Measurements from ENCODE around the gene TMC1. TPM values are rescaled to one million over a fixed set of nuclear protein-coding genes. Genes with fewer than 3 reads are reported as not detected.
"Not testable (repeated sequence)": the region's sequence is repeated elsewhere in the genome, so short reads cannot be mapped to it uniquely, and the experiment has no call there.

The TMC1 gene
- total RNA-seq, 2 donors from 2014 or later, result not detected

- H3K36me3 Mint-ChIP-seq, result no peaks in the 10 kb centered on the region
Measured at GRCh38 chr9:72834994-72835393, 313.6 kb downstream of the TMC1 start.

GRCh38 chr9:72836790-72837189 lies 315.4 kb downstream of the TMC1 start:
- DNase-seq (ENCODE audit: low spot score in 2 of 2) (no peak), ATAC-seq (no peak)
- no peak overlapping the region for H3K27ac Mint-ChIP-seq
- no peaks in the 10 kb centered on the region for H3K36me3 Mint-ChIP-seq
- H3K9me3 Mint-ChIP-seq, result no peaks in the 10 kb centered on the region

More at GRCh38 chr9:72834994-72835393, 313.6 kb downstream of the TMC1 start:
- no peak for DNase-seq (ENCODE audit: low spot score in 2 of 2)
- Mint-ChIP-seq H3K27ac (no peak overlapping the region), H3K9me3 (no peaks in the 10 kb centered on the region)
- ATAC-seq, result no peak

DNA sequence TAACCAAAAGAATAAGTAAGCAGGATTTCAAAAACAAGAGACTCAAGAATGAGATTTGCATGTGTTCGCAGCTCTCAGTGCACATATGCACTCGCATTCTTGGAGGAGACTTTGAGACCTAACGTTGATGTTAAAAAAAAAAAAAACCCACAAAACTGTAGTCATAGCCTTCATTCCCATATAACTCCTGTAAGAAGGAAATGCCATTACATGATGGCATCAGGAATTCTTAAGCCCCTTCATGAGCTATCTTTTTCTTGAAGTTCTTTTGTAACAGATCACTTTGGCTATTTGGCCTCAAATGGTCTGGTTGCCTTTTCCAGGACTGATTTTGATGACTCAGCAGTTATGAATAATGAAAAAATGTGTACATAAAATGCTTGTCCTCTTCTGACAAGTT lies 317.7 kb downstream of the TMC1 start:
- DNase-seq (ENCODE audit: low spot score in 2 of 2) (no peak), ATAC-seq (no peak)
- Mint-ChIP-seq H3K36me3 (peaks cover 0 to 5% of the 10 kb centered on the region in 2 donors), H3K27ac (no peak overlapping the region), H3K9me3 (peaks cover 5 to 9% of the 10 kb centered on the region in 2 donors)

DNA sequence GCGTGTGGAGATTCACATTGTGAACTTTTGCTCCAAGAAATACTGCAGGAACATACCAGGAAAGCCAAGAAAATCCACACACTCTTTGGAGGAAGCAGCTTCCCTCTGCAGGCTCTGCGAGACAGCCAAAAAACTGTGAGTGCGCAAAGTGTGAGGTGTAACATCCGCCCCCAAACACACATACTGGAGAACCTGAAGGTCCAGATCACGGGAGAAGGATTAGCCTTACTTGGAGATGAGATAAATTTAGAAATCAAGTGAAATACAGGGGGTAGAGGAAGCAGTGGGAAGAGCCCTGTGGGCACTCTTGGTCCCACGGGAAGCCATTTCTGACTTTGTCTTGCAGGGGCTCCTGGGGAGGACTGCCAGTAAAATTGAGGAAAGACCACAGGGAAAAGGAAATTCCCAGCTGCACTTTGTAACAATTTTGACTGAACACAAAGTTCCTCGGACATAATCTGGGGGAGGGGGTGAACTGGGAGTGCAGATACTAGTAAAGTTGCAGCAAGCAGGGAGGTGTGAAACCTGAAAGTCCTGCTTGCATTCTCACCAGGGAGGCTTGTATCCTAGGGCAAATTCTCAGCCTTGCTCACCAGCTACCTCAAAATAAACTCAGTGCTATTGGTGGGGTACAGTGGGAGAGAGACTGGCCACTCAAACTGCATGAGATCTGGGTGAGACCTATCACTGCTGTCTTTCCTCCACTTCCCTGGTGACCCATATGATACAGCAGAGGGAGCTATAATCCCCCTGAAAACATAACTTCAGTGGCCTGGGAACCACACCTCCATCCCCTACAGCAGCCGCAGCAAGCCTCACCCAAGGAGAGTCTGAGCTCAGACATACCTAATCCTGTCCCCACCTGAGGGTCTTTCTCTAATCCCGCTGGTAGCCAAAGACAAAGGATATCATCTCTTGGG lies 322.4 kb downstream of the TMC1 start:
- Mint-ChIP-seq H3K36me3 (peaks cover 0 to 22% of the 10 kb centered on the region in 2 donors), H3K27ac (no peak overlapping the region), H3K9me3 (peaks cover 13 to 25% of the 10 kb centered on the region in 2 donors)
- no peak for ATAC-seq
- DNase-seq (ENCODE audit: low spot score in 2 of 2), result no peak

- DNase-seq (ENCODE audit: low spot score in 2 of 2) (no peak), ATAC-seq (no peak)
- Mint-ChIP-seq H3K9me3 (peaks cover 13 to 27% of the 10 kb centered on the region in 2 donors), H3K36me3 (peaks cover 0 to 27% of the 10 kb centered on the region in 2 donors), H3K27ac (no peak overlapping the region)
Measured at GRCh38 chr9:72844440-72844768, 323.0 kb downstream of the TMC1 start.

- peaks cover 13 to 27% of the 10 kb centered on the region in 2 donors for H3K9me3 Mint-ChIP-seq
- not testable (repeated sequence) for H3K27ac Mint-ChIP-seq; ATAC-seq; DNase-seq (ENCODE audit: low spot score in 2 of 2)
- H3K36me3 Mint-ChIP-seq, result peaks cover 0 to 27% of the 10 kb centered on the region in 2 donors
Measured at GRCh38 chr9:72845052-72845451, 323.6 kb downstream of the TMC1 start.

- not testable (repeated sequence) for ATAC-seq; DNase-seq (ENCODE audit: low spot score in 2 of 2); H3K27ac Mint-ChIP-seq
- Mint-ChIP-seq H3K36me3 (peaks cover 0 to 20% of the 10 kb centered on the region in 2 donors), H3K9me3 (peaks cover 0 to 12% of the 10 kb centered on the region in 2 donors)
Measured at GRCh38 chr9:72850209-72850608, 328.8 kb downstream of the TMC1 start.

DNA sequence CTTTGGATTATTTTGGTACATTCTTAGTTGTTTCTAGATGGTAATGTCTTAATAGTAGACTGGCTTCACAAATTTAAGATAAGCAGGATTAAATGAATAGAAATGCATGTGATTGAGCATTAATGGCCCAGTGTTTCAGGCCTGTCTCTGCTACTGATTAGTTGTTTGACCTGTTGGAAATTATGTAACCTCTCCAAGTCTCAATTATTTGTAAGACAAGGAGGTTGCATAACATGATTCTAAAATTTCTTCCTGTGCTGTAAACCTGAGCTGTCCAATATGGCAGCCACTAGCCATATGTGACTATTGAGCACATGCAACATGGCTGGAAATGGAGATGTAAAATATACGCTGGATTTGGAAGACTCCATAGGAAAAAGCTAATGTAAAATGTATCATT lies 333.9 kb downstream of the TMC1 start:
- no peak for ATAC-seq
- Mint-ChIP-seq H3K36me3 (peaks cover 0 to 6% of the 10 kb centered on the region in 2 donors), H3K27ac (no peak overlapping the region)

DNA sequence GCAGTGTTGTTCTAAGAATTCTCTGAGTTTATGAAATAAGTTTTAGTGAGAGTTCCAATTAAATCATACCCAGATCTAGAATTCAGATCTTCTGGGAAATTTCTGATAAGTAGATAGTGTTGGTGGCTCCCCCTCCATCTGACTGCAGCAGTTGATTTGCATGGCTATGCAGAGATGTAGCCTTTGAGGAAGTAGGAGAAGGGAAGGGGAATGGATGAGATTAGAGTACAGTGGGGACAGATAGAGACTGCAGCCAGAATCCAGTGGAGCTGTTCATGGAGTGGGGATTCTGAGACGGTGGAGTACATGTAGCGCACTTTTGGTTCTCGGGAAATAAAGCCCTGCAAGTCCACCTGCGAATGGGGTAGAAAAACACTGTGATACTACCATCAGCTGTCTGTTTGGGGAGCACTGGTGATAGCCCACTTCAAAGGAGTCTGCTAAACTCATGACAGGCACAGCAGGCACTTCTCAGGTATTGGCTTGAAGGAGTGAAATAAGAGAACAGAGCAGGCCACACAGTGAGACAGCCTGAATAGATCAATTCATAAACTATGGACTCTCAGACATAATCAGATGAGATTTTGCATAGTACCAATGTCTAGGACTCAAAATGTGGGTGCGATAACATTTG lies 334.6 kb downstream of the TMC1 start:
- H3K27ac Mint-ChIP-seq, result no peak overlapping the region
- DNase-seq (ENCODE audit: low spot score in 2 of 2) (no peak), ATAC-seq (no peak)
- H3K9me3 Mint-ChIP-seq, result no peaks in the 10 kb centered on the region
- H3K36me3 Mint-ChIP-seq, result peaks cover 0 to 6% of the 10 kb centered on the region in 2 donors

More for the DNA sequence above, 333.9 kb downstream of the TMC1 start:
- DNase-seq (ENCODE audit: low spot score in 2 of 2), result no peak
- no peaks in the 10 kb centered on the region for H3K9me3 Mint-ChIP-seq

DNA sequence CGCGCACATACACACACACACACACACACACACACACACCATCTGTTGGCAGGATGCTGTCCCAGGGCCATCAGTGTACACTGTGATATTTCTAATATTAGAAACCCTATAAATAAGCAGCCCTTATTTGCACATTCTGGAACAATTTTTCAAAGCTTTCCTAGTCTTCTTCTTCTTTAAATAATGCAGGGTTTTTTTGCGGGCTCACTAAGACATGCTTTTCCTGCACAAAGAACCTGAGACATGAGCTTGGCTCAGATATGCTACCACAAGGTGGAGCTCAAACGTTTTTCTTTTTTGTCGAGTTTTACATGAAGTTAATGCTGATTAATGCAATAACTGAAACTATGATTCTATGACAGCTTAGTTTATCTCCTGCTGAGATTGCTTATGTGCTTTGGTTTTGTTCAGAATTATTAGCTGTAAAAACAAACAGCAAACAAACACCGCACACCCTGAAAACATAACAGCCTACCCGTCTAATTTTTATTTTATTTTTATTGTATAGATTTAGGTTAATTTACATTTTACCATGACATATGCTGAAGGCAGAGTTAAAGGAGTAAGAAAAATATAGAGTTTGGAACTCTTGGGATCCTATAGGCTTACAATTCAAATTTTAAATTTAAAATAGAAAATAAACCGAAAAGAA lies 335.7 kb downstream of the TMC1 start:
- DNase-seq (ENCODE audit: low spot score in 2 of 2), result no peak
- no peak overlapping the region for H3K27ac Mint-ChIP-seq
- H3K9me3 Mint-ChIP-seq, result no peaks in the 10 kb centered on the region
- no peak for ATAC-seq
- no peaks in the 10 kb centered on the region for H3K36me3 Mint-ChIP-seq

DNA sequence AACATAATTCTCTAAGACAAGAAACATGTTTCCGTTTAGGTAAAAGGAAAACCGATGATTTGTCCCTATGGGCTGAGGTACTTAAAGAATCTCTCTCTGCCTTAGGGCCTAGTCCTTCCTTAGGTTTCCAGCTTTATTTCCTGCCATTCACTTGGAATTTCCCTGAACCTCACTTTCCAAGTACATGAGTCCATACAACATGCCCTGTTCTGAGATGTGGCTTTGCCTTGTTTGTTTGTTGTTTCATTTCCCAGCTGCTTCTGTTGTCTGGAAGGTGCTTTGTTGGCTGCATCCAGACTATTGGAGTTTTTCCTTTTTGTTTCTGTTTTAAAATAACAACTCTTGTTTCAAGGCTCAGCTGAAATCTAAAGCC lies 336.2 kb downstream of the TMC1 start:
- no peak for DNase-seq (ENCODE audit: low spot score in 2 of 2)
- H3K27ac Mint-ChIP-seq, result no peak overlapping the region
- H3K36me3 Mint-ChIP-seq, result no peaks in the 10 kb centered on the region
- no peak for ATAC-seq
- H3K9me3 Mint-ChIP-seq, result no peaks in the 10 kb centered on the region

- no peak overlapping the region for H3K27ac Mint-ChIP-seq
- DNase-seq (ENCODE audit: low spot score in 2 of 2) (no peak), ATAC-seq (no peak)
- H3K36me3 Mint-ChIP-seq, result no peaks in the 10 kb centered on the region
- H3K9me3 Mint-ChIP-seq, result no peaks in the 10 kb centered on the region
Measured at GRCh38 chr9:72858089-72858912, 336.9 kb downstream of the TMC1 start.

DNA sequence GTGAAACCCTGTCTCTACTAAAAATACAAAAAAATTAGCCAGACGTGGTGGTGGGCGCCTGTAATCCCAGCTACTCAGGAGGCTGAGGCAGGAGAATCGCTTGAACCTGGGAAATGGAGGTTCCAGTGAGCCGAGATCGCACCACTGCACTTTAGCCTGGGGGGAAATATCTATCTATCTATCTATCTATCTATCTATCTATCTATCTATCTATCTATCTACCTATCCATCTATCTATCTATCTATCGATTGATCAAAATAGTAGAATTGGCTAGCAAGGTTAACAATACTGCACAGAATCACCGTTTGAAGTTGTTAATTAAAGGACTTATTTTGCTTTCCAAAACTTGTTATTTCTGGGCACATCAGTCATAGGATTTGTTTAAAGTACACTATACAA lies 341.4 kb downstream of the TMC1 start:
- not testable (repeated sequence) for H3K36me3 Mint-ChIP-seq; DNase-seq (ENCODE audit: low spot score in 2 of 2); ATAC-seq; H3K27ac Mint-ChIP-seq; H3K9me3 Mint-ChIP-seq

DNA sequence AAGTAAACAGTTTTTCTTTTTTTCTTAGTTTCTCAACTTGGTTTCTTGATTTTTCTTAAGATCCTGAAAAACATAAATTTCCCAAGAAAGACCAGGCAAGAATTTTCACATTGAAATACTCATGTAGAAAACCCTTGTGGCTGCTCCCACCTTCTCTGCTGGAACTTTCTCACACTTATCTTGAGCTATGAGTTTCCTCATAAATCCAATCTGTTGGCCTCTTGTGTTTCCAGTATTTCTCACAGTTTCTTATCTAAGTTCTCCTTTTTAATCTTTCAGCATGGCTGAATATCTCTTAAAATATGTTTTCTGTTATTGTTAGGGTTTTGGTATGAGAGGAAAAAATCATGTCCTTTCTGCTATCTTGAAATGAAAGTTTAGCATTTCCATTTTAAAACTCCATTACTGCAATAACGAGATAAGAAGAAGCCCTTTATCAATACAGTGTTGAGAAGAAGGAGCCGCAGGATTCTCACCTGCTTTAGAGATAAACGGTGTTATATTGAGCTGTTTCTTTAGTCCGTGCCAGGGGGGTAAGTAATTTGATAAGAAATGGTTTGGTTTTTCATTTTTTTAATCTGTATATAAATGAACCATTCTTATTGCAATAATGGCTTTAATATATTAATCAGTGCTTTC lies 342.2 kb downstream of the TMC1 start:
- H3K27ac Mint-ChIP-seq, result no peak overlapping the region
- ATAC-seq (no peak), DNase-seq (ENCODE audit: low spot score in 2 of 2) (no peak)
- H3K9me3 Mint-ChIP-seq, result peaks cover 0 to 4% of the 10 kb centered on the region in 2 donors
- H3K36me3 Mint-ChIP-seq, result no peaks in the 10 kb centered on the region

DNA sequence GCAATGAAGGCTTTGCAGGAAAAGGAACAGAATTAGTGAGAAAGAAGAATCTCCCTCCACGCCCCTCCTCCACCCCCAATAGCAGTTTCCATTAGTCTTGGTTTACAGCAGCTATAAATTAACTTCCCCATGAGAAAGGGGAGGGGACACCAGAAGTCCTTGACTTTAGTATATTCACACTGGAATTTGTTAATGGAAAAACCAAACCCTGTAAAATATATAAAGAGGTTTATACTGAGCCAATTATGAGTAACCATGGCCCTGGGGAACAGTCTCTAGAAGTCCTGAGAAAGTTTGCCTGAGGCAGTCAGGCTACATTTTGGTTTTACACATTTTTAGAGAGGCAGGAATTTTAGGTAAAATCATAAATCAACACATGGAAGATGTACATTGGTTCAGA lies 342.9 kb downstream of the TMC1 start:
- DNase-seq (ENCODE audit: low spot score in 2 of 2) (no peak), ATAC-seq (no peak)
- Mint-ChIP-seq H3K27ac (no peak overlapping the region), H3K36me3 (no peaks in the 10 kb centered on the region), H3K9me3 (peaks cover 0 to 4% of the 10 kb centered on the region in 2 donors)

GRCh38 chr9:72871685-72872084 lies 350.3 kb downstream of the TMC1 start:
- Mint-ChIP-seq H3K36me3 (no peaks in the 10 kb centered on the region), H3K9me3 (peaks cover 0 to 4% of the 10 kb centered on the region in 2 donors), H3K27ac (no peak overlapping the region)
- ATAC-seq (no peak), DNase-seq (ENCODE audit: low spot score in 2 of 2) (no peak)
